GM18526 (cell line): ENCODE results near the gene SPON1.

ENCODE experiments used
- POLR2A ChIP-seq: IDR thresholded peaks from 3 replicates; pipeline ENCODE4 v1.6.1; 2011; ENCODE audit not compliant: insufficient read length; ENCODE audit errors: extremely low read depth

Gene SPON1

GRCh38 chr11:14117632-14118031 lies 155.1 kb downstream of the SPON1 start:
- TF ChIP-seq POLR2A: no peak

DNA sequence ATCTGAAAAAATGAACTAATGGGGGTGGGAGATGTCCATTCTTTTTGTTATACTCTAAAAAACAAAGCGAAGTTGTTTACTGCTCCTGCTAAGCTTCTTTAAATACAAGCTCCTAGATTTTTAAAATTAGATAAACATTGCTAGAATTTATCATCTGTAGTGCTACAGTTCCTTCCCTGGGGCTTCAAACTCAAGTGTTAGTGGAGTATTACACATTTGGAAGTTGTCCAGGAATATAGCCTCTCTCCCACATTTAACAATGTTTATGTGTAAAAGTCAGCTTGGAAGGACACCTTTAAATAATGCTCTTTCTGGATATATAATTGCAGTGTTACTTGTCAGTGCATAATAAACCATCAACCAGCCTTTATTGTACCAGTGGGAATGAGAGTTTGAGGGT lies 155.5 kb downstream of the SPON1 start:
- TF ChIP-seq POLR2A: no peak

DNA sequence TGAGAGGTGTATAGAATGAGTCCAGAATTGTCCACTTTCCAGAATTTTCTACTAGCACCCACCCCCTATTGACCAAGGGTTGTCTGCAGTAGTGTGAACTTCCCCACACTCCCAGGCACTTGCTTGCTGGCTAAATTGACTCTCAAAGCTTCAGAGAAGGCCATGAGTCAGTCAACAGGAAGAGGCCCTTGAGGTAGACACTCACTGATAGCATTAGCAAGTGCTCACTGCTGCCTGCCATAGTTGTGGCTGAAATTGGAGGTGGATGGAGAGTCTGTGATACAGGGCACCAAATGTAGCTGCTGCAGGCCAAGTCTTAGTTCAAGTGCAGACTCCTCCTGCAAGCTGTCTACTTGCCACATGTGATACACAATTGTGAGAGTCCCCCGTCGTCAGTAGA lies 156.8 kb downstream of the SPON1 start:
- no peak for TF ChIP-seq POLR2A

GRCh38 chr11:14124350-14124749 lies 161.8 kb downstream of the SPON1 start:
- TF ChIP-seq POLR2A: no peak

GRCh38 chr11:14124886-14125285 lies 162.4 kb downstream of the SPON1 start:
- no peak for TF ChIP-seq POLR2A

GRCh38 chr11:14125529-14125928 lies 163.0 kb downstream of the SPON1 start:
- no peak for TF ChIP-seq POLR2A

DNA sequence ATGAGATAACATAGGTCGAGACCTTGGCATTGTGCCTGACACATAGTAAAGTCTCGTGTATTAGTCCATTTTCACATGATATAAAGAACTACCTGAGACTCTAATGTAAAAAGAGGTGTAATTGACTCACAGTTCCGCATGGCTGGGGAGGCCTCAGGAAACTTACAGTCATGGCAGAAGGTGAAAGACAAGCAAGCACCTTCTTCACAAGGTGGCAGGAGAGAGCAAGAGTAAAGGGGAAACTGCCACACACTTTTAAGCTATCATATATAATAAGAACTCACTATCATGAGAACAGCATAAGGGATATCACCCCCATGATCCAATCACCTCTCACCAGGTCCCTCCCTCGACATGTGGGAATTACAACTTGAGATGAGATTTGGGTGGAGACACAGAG lies 165.2 kb downstream of the SPON1 start:
- no peak for TF ChIP-seq POLR2A

DNA sequence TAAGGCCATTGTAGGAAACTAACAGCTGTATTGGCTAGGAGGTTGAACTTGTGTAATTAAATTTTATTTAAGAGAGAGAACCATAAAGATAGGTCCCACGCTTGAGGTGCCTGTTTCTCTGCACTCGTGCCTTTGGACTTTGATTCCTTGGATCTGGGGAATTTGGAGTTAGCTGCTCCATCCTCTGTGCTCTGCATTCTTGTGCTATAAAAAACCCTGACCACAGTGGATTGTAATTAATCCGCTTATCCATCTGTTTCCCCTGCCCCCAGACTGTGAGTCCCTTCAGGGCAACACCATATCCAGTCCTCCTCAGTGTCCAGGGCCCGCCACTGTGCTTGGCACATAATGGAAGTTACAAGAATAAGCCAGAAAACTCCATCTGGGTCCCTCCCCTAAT lies 169.8 kb downstream of the SPON1 start:
- TF ChIP-seq POLR2A: no peak

- no peak for TF ChIP-seq POLR2A
These were observed 170.9 kb downstream of the SPON1 start for GRCh38 chr11:14133381-14133780.

DNA sequence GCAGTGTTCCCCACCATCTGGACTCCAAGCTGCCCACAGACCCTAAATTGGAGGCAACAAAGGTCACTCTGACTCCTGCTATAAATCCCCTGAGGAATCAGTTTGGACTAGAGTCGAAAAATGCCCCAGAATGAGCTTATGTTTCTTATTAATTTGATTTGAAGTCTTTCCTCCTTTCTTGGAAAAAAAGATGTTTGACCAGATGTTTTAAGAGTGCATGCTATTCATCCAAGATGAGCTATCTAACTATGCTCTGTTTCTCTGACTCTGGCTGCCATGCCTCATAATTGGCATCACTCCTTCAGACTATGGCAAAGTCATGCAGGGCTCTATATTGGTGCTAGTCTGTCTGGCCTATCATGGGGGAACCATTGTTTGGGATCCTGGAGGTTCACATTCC lies 174.0 kb downstream of the SPON1 start:
- TF ChIP-seq POLR2A: no peak

- no peak for TF ChIP-seq POLR2A
These were observed 174.8 kb downstream of the SPON1 start for GRCh38 chr11:14137284-14137683.

DNA sequence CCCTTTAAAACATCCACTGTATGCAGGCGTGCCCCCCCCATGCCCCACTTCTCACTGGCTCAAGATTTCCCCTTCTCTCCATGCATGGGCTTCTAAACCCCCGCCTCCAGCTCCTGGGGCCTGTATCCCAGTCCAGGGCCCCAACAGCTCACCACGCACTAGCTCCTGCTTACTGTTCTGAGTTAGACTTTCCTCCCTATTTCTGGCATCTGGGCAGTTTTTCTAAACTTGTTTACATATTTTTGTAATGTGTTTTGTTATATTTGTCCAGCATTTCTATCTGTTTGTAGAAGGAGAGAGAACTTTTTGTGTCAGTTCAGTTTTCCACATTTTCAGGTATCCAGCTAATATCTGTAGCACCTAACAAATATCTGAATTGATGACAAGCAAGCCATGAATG lies 178.5 kb downstream of the SPON1 start:
- TF ChIP-seq POLR2A: no peak

DNA sequence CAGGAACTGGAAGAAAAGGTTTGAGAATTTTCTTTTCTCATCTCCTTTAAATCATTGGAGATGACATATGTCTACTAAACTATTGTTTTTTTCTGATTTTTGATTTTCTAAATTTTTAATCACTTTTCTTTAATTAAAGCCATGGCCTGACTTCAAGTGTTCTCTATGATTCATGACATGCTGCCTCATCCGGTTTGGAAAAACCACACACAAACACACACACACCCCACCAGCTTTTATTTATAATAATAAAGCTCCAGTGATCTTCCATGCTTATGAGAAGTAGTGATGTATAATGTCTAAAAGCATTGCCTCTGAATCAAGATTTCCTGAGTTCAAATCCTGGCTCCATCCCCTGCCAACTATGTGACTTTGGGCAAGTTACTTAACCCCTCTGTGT lies 179.2 kb downstream of the SPON1 start:
- no peak for TF ChIP-seq POLR2A

DNA sequence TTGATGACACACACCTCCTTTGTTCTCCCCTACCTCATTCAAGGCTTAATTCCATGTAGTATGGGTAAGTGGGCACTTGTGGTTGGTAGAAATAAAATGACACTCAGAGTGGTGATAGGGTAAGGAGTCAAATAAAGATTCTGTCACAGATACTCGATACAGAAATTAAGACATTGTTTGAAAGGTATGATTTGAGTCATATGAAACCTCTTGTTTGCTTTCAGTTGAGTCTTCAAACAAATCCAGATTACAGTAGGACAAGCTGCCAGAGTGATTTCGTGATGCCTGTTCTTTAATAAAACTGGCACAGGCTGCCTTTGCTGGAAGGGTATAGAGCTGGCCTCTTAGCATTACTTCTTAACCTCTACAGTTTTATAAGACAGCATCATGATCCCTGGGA lies 182.4 kb downstream of the SPON1 start:
- no peak for TF ChIP-seq POLR2A

DNA sequence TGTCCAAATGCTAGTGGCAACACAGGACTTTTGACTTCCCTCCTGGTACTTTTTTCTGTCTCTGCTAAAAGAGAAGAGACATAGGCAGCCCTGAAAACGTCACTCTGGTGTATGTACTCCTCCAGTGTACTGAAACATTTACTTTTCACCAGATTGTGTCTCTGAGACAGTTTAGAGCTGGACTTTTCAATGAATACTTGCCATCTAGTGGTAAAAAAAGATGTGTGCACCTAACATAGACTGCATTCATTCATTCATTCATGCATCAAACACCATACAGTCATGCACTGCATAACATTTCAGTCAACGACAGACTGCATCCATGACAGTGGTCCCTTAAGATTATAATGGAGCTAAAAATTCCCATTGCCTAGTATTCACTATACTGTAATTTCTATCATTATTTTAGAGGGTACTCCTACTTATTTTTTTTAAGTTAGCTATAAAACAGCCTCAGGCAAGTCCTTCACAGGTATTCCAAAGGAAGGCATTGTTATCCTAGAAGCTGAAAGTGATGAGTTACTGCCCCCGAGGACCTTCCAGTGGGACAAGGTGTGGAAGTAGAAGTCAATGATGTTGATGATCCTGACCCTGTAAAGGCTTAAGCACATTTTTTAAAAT lies 186.2 kb downstream of the SPON1 start:
- no peak for TF ChIP-seq POLR2A

DNA sequence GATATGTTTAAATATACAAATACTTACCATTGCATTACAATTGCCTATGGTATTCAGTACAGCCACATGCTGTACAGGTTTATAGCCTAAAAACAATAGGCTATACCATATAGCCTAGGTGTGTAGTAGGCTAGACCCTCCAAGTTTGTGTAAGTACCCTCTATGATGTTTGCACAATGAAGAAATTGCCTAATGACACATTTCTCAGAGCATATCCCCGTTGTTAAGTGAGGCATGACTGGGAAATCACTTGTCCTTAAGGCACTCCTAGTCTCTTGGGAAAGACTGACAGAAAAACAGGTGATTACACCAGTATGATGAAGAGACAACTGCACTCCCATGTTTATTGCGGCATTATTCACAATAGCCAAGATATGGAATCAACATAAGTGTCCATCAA lies 187.2 kb downstream of the SPON1 start:
- no peak for TF ChIP-seq POLR2A

DNA sequence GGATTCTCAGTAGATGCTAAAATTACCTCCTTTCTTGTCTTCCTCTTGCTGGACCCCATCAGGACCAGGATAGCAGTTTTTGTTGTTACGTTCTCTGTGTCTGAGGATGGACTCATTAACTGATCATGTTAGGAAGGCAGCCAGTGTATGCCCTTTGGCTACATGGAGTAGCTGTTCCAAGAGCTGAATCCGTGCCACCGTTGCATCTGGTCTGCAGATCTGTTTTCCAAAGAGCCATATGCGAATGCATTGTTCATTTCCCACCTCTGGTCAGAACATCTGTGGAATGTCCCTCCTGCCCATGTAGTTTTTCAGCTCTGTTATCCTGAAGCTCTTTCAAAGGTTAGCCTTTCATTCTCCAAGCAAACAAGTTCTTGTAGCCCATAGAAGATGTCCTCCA lies 188.4 kb downstream of the SPON1 start:
- TF ChIP-seq POLR2A: no peak

DNA sequence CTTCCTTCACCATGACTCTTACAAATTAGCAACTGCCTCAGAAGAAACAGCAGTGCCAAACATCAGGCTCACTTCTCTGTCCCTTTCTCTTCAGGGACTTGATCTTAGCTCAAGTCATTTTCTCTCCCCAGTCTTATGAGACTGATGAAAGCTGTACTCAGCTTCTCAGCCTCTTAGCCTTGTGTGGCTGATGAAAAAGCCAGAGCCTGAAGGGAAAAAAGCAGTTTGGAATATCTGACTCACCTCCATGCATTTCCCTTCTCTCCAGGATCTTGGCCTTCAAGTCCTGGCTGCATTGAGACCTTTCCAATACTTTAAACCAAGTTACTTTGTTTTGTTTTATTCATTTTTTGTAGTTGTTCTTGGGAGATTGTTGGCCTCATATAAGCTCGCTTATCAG lies 195.9 kb downstream of the SPON1 start:
- TF ChIP-seq POLR2A: no peak
